Type B pancreatic cell (in vitro differentiated cells): ENCODE measurements around the gene SDC3. TPM values are rescaled to one million over a fixed set of nuclear protein-coding genes. Genes with fewer than 3 reads are reported as not detected.

Source experiments
- DNase-seq: peaks from one replicate; pipeline ENCODE4 v3.0.0; 2021; ENCODE audit warnings: mixed read lengths; ENCODE audit not compliant: unreplicated experiment; ENCODE audit errors: extremely low spot score
- H3K27ac Mint-ChIP-seq: 2 replicates; pipeline ENCODE4 v1.8.0; 2021; ENCODE audit warnings: mild to moderate bottlenecking, mixed read lengths
- H3K27me3 Mint-ChIP-seq: 2 replicates; pipeline ENCODE4 v1.8.0; 2021; ENCODE audit warnings: mixed read lengths
- H3K36me3 Mint-ChIP-seq: 2 replicates; pipeline ENCODE4 v1.8.0; 2021; ENCODE audit warnings: mixed read lengths
- H3K4me1 Mint-ChIP-seq: one replicate; pipeline ENCODE4 v1.8.0; 2021; ENCODE audit warnings: mixed read lengths; ENCODE audit not compliant: unreplicated experiment
- H3K4me3 Mint-ChIP-seq: 2 replicates; pipeline ENCODE4 v1.8.0; 2021; ENCODE audit warnings: mild to moderate bottlenecking, mixed read lengths
- H3K9me3 Mint-ChIP-seq: 2 replicates; pipeline ENCODE4 v1.8.0; 2021; ENCODE audit warnings: mixed read lengths
- total RNA-seq: library from RNA; stranded (reverse); gene quantifications from 2 replicates; pipeline ENCODE4 v1.2.1, GENCODE V29; 2021; ENCODE audit warnings: low replicate concordance
- TF ChIP-seq, protein P1 (sequence below): fragments of 200-600 bp; sonication (generic); conservative IDR thresholded peaks from 2 replicates; pipeline ENCODE4 v1.5.0; 2021; ENCODE audit warnings: antibody characterized with exemption, mild to moderate bottlenecking

SDC3 gene
- total RNA-seq, 1 donor from 2014 or later, result 54.2 TPM

DNA sequence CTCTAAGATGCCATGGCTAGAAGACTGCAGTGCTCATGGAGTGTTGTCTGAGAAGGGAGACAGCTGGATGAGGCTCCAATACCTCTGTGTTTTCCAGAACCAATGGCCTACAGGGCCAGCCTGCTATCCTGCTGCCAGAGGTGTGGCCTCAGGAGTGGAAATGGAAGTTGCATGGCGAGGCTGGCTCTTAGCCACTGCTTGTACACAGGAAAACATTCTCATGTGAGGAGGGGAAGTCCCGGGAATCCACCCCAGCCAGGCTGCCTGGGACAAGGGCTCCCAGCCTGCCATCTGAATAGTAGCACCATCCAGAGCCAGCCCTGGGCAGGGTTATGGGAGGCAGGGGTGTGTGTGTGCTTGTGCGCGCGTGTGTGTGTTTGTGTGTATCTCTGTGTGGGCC is 56.5 kb downstream of the SDC3 start:
- Mint-ChIP-seq H3K4me1 (peaks cover 16% of the 10 kb centered on the region), H3K4me3 (no peak overlapping the region), H3K36me3 (no peaks in the 10 kb centered on the region), H3K27ac (no peak overlapping the region), H3K27me3 (peaks cover 15% of the 10 kb centered on the region), H3K9me3 (no peaks in the 10 kb centered on the region)
- no peak for DNase-seq
- TF ChIP-seq, protein P1, sequence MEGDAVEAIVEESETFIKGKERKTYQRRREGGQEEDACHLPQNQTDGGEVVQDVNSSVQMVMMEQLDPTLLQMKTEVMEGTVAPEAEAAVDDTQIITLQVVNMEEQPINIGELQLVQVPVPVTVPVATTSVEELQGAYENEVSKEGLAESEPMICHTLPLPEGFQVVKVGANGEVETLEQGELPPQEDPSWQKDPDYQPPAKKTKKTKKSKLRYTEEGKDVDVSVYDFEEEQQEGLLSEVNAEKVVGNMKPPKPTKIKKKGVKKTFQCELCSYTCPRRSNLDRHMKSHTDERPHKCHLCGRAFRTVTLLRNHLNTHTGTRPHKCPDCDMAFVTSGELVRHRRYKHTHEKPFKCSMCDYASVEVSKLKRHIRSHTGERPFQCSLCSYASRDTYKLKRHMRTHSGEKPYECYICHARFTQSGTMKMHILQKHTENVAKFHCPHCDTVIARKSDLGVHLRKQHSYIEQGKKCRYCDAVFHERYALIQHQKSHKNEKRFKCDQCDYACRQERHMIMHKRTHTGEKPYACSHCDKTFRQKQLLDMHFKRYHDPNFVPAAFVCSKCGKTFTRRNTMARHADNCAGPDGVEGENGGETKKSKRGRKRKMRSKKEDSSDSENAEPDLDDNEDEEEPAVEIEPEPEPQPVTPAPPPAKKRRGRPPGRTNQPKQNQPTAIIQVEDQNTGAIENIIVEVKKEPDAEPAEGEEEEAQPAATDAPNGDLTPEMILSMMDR, result no peak

DNA sequence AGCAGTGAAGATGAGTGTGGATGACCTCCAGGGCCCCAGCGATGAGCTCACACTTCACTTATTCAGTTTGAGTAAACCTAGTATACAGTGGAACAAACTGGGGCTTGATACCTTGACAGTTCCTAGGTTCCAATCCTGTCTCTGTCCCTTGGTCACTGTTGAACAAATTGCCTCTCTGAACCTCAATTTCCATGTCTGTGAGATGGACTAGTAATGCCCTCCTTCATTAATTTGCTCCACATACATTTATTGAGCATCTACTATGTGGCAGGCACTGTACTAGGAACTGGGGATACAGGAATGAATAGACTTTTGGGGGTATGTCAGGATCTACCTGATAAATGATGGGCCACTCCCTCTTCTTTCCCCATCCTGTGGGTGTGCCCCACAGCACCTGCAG is 57.3 kb downstream of the SDC3 start:
- H3K27ac Mint-ChIP-seq, result no peak overlapping the region
- H3K36me3 Mint-ChIP-seq, result no peaks in the 10 kb centered on the region
- H3K27me3 Mint-ChIP-seq, result peaks cover 21% of the 10 kb centered on the region
- TF ChIP-seq, protein P1, result no peak
- no peak for DNase-seq
- peaks cover 12% of the 10 kb centered on the region for H3K4me1 Mint-ChIP-seq
- no peaks in the 10 kb centered on the region for H3K9me3 Mint-ChIP-seq
- H3K4me3 Mint-ChIP-seq, result no peak overlapping the region

DNA sequence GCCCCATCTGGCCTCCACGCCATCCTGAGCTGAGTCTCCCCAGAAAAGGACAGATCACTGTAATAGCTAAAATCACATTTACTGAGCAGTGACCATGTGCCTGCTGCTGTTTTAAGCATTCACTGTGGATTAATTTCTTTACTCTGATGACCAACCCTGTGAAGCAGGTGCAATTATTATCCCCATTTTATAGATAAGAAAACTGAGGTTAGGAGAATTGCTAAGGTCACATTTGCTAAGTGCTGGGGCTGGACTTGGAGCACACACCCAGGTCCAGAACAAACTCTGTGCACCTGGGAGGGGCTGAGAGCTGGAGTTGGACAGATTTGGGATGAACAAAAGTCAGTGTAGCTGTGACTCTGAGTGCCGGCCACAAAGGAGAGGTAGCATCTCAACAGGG is 58.0 kb downstream of the SDC3 start:
- TF ChIP-seq, protein P1, result no peak
- H3K27ac Mint-ChIP-seq, result no peak overlapping the region

DNA sequence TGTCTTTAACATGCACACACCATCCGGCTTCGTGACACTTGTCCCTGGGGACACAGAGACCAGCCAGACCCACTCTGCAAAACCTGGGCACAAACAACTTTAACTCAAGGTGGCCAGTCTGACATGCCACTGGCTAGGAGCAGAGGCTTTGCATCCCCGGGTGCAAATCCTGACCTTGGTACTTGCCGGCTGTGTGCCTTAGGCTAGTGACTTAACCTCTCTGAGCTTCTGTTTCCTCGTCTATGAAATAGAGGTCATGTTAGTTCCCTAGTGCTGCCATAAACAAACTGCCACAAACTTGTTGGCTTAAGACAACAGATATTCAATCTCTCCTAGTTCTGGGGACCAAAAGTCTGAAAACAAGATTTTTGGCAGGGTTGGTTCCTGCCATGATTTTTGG is 60.4 kb downstream of the SDC3 start:
- TF ChIP-seq, protein P1, result no peak
- Mint-ChIP-seq H3K27me3 (peaks cover 39% of the 10 kb centered on the region), H3K9me3 (no peaks in the 10 kb centered on the region), H3K27ac (no peak overlapping the region), H3K4me3 (no peak overlapping the region), H3K36me3 (no peaks in the 10 kb centered on the region), H3K4me1 (peaks cover 10% of the 10 kb centered on the region)
- no peak for DNase-seq

More for the DNA sequence above, 58.0 kb downstream of the SDC3 start:
- Mint-ChIP-seq H3K36me3 (no peaks in the 10 kb centered on the region), H3K4me3 (no peak overlapping the region), H3K27me3 (peaks cover 26% of the 10 kb centered on the region), H3K9me3 (no peaks in the 10 kb centered on the region), H3K4me1 (peaks cover 11% of the 10 kb centered on the region)
- DNase-seq, result no peak

DNA sequence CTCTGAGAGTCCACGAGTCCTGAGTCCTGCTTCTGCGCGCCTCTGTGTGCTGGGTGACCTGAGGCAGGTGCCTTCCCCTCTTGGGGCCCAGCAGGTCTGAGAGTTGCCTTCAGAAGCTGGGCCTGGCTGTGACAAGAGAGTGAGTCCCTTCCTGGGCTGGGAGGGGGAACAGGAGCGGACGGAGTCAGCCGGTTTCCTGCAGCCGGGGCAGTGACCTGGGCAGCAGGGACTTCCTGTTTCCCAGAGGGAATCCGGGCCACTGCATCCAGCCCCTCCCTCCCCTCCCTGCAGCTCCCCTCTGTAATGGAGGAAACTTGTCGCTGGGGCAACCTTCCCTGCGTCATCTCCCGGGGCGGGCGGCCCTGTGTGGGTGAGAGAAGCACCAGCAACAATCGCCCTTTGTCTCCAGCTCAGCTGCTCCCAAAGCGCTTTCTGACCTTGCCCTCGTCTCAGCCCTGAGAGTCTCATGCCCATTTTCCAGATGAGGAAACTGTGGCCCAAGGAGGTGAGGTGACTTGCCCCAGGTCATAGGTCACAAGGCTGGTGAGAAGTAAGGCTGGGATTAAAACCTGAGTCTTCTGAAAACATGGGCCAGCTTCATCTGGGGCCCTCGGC is 61.1 kb downstream of the SDC3 start:
- DNase-seq, result no peak
- H3K27ac Mint-ChIP-seq, result no peak overlapping the region
- H3K4me3 Mint-ChIP-seq, result no peak overlapping the region
- TF ChIP-seq, protein P1, result no peak
- peaks cover 15% of the 10 kb centered on the region for H3K4me1 Mint-ChIP-seq
- no peaks in the 10 kb centered on the region for H3K36me3 Mint-ChIP-seq
- peaks cover 45% of the 10 kb centered on the region for H3K27me3 Mint-ChIP-seq
- no peaks in the 10 kb centered on the region for H3K9me3 Mint-ChIP-seq
